Adrenal gland (tissue), 5 donors: ENCODE measurements around the gene SLC27A5.

Experiments used
- POLR2A ChIP-seq, 2 donors: fragments of 450-650 bp; IDR thresholded peaks; one replicate each; pipeline ENCODE4 v1.6.1; 2017; ENCODE audit warnings: antibody characterized with exemption in 2 of 2, mild to moderate bottlenecking in 2 of 2, moderate library complexity in 1 of 2
- TF ChIP-seq, protein P1 (sequence below), 6 experiments: fragments of 450-650 bp in 4 of 6; fragments of 200-600 bp in 2 of 6; sonication (generic) in 1 of 6; IDR thresholded peaks; 1 replicate in 5 of 6; 2 replicates in 1 of 6; pipeline versions ENCODE4 v1.5.1 to v1.8.0; 2016 to 2021; ENCODE audit warnings: antibody characterized with exemption in 6 of 6, mild to moderate bottlenecking in 2 of 6, moderate library complexity in 1 of 6
- donor health status: DM: no; HTN: no; CAD: no.

DNA sequence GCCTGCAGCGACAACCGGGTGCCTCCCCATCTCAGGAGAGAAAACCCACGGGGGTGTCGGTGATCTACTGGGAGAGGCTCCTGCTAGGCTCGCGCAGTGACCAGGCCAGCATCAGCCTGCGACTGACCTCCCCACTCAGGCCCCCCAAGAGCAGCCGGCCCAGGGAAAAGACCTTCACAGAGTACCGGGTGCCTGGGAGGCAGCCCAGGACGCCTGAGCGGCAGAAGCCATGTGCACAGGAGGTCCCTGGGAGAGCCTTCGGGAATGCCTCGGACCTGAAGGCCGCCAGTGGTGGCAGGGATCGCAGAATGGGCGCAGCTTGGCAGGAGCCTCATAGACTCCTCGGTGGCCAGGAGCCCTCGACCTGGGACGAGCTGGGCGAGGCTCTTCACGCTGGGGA, 56.5 kb downstream of the SLC27A5 start:
- TF ChIP-seq, protein P1, sequence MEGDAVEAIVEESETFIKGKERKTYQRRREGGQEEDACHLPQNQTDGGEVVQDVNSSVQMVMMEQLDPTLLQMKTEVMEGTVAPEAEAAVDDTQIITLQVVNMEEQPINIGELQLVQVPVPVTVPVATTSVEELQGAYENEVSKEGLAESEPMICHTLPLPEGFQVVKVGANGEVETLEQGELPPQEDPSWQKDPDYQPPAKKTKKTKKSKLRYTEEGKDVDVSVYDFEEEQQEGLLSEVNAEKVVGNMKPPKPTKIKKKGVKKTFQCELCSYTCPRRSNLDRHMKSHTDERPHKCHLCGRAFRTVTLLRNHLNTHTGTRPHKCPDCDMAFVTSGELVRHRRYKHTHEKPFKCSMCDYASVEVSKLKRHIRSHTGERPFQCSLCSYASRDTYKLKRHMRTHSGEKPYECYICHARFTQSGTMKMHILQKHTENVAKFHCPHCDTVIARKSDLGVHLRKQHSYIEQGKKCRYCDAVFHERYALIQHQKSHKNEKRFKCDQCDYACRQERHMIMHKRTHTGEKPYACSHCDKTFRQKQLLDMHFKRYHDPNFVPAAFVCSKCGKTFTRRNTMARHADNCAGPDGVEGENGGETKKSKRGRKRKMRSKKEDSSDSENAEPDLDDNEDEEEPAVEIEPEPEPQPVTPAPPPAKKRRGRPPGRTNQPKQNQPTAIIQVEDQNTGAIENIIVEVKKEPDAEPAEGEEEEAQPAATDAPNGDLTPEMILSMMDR (IDR thresholded peaks at IDR 0.05): no peak
- TF ChIP-seq POLR2A (IDR thresholded peaks at IDR 0.05): no peak
